HL-60/S4 treated with phorbol 12-myristate 13-acetate at 8.2 ng/mL for 4 days and 3 days (cell line): ENCODE measurements around the gene CAPN10.
"Not testable (repeated sequence)": the region's sequence is repeated elsewhere in the genome, so short reads cannot be mapped to it uniquely, and the experiment has no call there.

Experiments
- in situ Hi-C: fragments of 300-500 bp; cut with MboI; formaldehyde crosslinking; loops from 2 replicates; pipeline ENCODE4 v1.15.0; 2022; ENCODE audit warnings: low sequenced_read_pairs

CAPN10 gene

GRCh38 chr2:240586198-240586918 is at the start of gene CAPN10:
TSS of gene CAPN10 (plus strand) at chr2:240586734. CDS start at chr2:240586912, 178 bp downstream.
- in situ Hi-C loops, result no loop called here

- in situ Hi-C loops, result no loop called here
These were observed 48.3 kb upstream of the CAPN10 start for GRCh38 chr2:240538031-240538780.

GRCh38 chr2:240539101-240539500 is 47.4 kb upstream of the CAPN10 start:
- in situ Hi-C loops, result not testable (repeated sequence)

- in situ Hi-C loops, result no loop called here
These were observed 46.6 kb upstream of the CAPN10 start for GRCh38 chr2:240539906-240540305.

- in situ Hi-C loops, result no loop called here
These were observed 35.2 kb upstream of the CAPN10 start for GRCh38 chr2:240551288-240551687.

- in situ Hi-C loops, result no loop called here
These were observed 34.7 kb upstream of the CAPN10 start for GRCh38 chr2:240551811-240552210.

- in situ Hi-C loops, result no loop called here
These were observed 32.5 kb upstream of the CAPN10 start for GRCh38 chr2:240553956-240554480.

GRCh38 chr2:240554767-240555493 is 31.6 kb upstream of the CAPN10 start:
- in situ Hi-C loops, result no loop called here

- in situ Hi-C loops, result no loop called here
These were observed 30.8 kb upstream of the CAPN10 start for GRCh38 chr2:240555541-240556250.

GRCh38 chr2:240556553-240557100 is 29.9 kb upstream of the CAPN10 start:
- in situ Hi-C loops, result no loop called here

GRCh38 chr2:240557101-240557751 is 29.3 kb upstream of the CAPN10 start:
- in situ Hi-C loops, result no loop called here

GRCh38 chr2:240557808-240558207 is 28.7 kb upstream of the CAPN10 start, which contains the start of gene ANKMY1:
TSS of gene ANKMY1 (minus strand) at chr2:240557988. CDS start at chr2:240557335, 653 bp downstream.
- in situ Hi-C loops, result no loop called here

GRCh38 chr2:240558236-240558761 is 28.2 kb upstream of the CAPN10 start:
- in situ Hi-C loops, result no loop called here

GRCh38 chr2:240559286-240559685 is 27.2 kb upstream of the CAPN10 start:
- in situ Hi-C loops, result no loop called here

GRCh38 chr2:240560084-240560479 is 26.5 kb upstream of the CAPN10 start, which contains the start of gene DUSP28:
TSS of gene DUSP28 (plus strand) at chr2:240560357. CDS start at chr2:240560685, 328 bp downstream.
- in situ Hi-C loops, result no loop called here

- in situ Hi-C loops, result no loop called here
These were observed 25.8 kb upstream of the CAPN10 start for GRCh38 chr2:240560480-240561324.

GRCh38 chr2:240561325-240561971 is 25.1 kb upstream of the CAPN10 start:
- in situ Hi-C loops, result no loop called here

GRCh38 chr2:240563231-240563630 is 23.3 kb upstream of the CAPN10 start:
- in situ Hi-C loops, result not testable (repeated sequence)
